Rectal smooth muscle tissue (tissue), 1 donor: ENCODE results near the gene SLC6A5.

Source experiments
- H3K27ac ChIP-seq: one replicate; pipeline ENCODE4 v1.7.0; 2013; ENCODE audit warnings: low read depth, low read length, inconsistent platforms
- H3K27me3 ChIP-seq: one replicate; pipeline ENCODE4 v1.7.0; 2013; ENCODE audit warnings: low read length; ENCODE audit not compliant: control insufficient read depth, insufficient read depth
- H3K36me3 ChIP-seq: one replicate; pipeline ENCODE4 v1.7.0; 2013; ENCODE audit warnings: low read length; ENCODE audit not compliant: control insufficient read depth, insufficient read depth
- H3K4me1 ChIP-seq: one replicate; pipeline ENCODE4 v1.7.0; 2013; ENCODE audit warnings: low read length; ENCODE audit not compliant: control insufficient read depth, insufficient read depth
- H3K4me3 ChIP-seq: one replicate; pipeline ENCODE4 v1.7.0; 2013; ENCODE audit warnings: low read length
- H3K9ac ChIP-seq: one replicate; pipeline ENCODE4 v1.7.0; 2013; ENCODE audit warnings: low read length

Gene SLC6A5

GRCh38 chr11:20617346-20618005, 18.1 kb downstream of the SLC6A5 start:
- H3K27me3 ChIP-seq = no peaks in the 10 kb centered on the region
- H3K4me3 ChIP-seq = no peak overlapping the region
- H3K27ac ChIP-seq = no peak overlapping the region
- H3K9ac ChIP-seq = no peak overlapping the region
- no peaks in the 10 kb centered on the region for H3K4me1 ChIP-seq
- H3K36me3 ChIP-seq = no peaks in the 10 kb centered on the region

- no peaks in the 10 kb centered on the region for H3K4me1 ChIP-seq
- no peak overlapping the region for H3K9ac ChIP-seq
- H3K36me3 ChIP-seq = no peaks in the 10 kb centered on the region
- H3K27ac ChIP-seq = no peak overlapping the region
- H3K27me3 ChIP-seq = no peaks in the 10 kb centered on the region
- no peak overlapping the region for H3K4me3 ChIP-seq
These were observed 18.7 kb downstream of the SLC6A5 start for GRCh38 chr11:20618083-20618482.

- H3K9ac ChIP-seq = no peak overlapping the region
- H3K36me3 ChIP-seq = no peaks in the 10 kb centered on the region
- no peaks in the 10 kb centered on the region for H3K27me3 ChIP-seq
- no peak overlapping the region for H3K4me3 ChIP-seq
- no peak overlapping the region for H3K27ac ChIP-seq
- H3K4me1 ChIP-seq = no peaks in the 10 kb centered on the region
These were observed 21.6 kb downstream of the SLC6A5 start for GRCh38 chr11:20620988-20621387.

- no peak overlapping the region for H3K27ac ChIP-seq
- H3K4me1 ChIP-seq = no peaks in the 10 kb centered on the region
- no peaks in the 10 kb centered on the region for H3K27me3 ChIP-seq
- no peak overlapping the region for H3K9ac ChIP-seq
- no peak overlapping the region for H3K4me3 ChIP-seq
- H3K36me3 ChIP-seq = no peaks in the 10 kb centered on the region
These were observed 22.3 kb downstream of the SLC6A5 start for GRCh38 chr11:20621679-20622078.

- Histone ChIP-seq H3K27ac (no peak overlapping the region), H3K27me3 (no peaks in the 10 kb centered on the region)
These were observed 23.8 kb downstream of the SLC6A5 start for GRCh38 chr11:20623252-20623651.

GRCh38 chr11:20626279-20626678, 26.9 kb downstream of the SLC6A5 start:
- Histone ChIP-seq H3K36me3 (no peaks in the 10 kb centered on the region), H3K4me3 (no peak overlapping the region), H3K27me3 (no peaks in the 10 kb centered on the region), H3K9ac (no peak overlapping the region), H3K27ac (no peak overlapping the region), H3K4me1 (no peaks in the 10 kb centered on the region)

More at GRCh38 chr11:20623252-20623651, 23.8 kb downstream of the SLC6A5 start:
- H3K36me3 ChIP-seq = no peaks in the 10 kb centered on the region
- no peak overlapping the region for H3K4me3 ChIP-seq
- H3K4me1 ChIP-seq = no peaks in the 10 kb centered on the region
- no peak overlapping the region for H3K9ac ChIP-seq

- H3K4me3 ChIP-seq = no peak overlapping the region
- no peak overlapping the region for H3K27ac ChIP-seq
- no peaks in the 10 kb centered on the region for H3K27me3 ChIP-seq
- no peaks in the 10 kb centered on the region for H3K4me1 ChIP-seq
- no peaks in the 10 kb centered on the region for H3K36me3 ChIP-seq
- no peak overlapping the region for H3K9ac ChIP-seq
These were observed 27.6 kb downstream of the SLC6A5 start for GRCh38 chr11:20627026-20627425.

- H3K27ac ChIP-seq = no peak overlapping the region
- H3K36me3 ChIP-seq = no peaks in the 10 kb centered on the region
- no peak overlapping the region for H3K4me3 ChIP-seq
- no peak overlapping the region for H3K9ac ChIP-seq
- H3K27me3 ChIP-seq = no peaks in the 10 kb centered on the region
- H3K4me1 ChIP-seq = no peaks in the 10 kb centered on the region
These were observed 28.3 kb downstream of the SLC6A5 start for GRCh38 chr11:20627701-20628100.

GRCh38 chr11:20631519-20632168, 32.2 kb downstream of the SLC6A5 start:
- Histone ChIP-seq H3K4me1 (no peaks in the 10 kb centered on the region), H3K27ac (no peak overlapping the region), H3K36me3 (no peaks in the 10 kb centered on the region), H3K4me3 (no peak overlapping the region), H3K9ac (no peak overlapping the region), H3K27me3 (no peaks in the 10 kb centered on the region)

- Histone ChIP-seq H3K36me3 (no peaks in the 10 kb centered on the region), H3K27ac (no peak overlapping the region), H3K4me1 (no peaks in the 10 kb centered on the region), H3K27me3 (no peaks in the 10 kb centered on the region), H3K4me3 (no peak overlapping the region), H3K9ac (no peak overlapping the region)
These were observed 32.7 kb downstream of the SLC6A5 start for GRCh38 chr11:20632169-20632532.

GRCh38 chr11:20634044-20634443, 34.6 kb downstream of the SLC6A5 start:
- no peaks in the 10 kb centered on the region for H3K27me3 ChIP-seq
- no peak overlapping the region for H3K9ac ChIP-seq
- no peak overlapping the region for H3K27ac ChIP-seq
- no peak overlapping the region for H3K4me3 ChIP-seq
- no peaks in the 10 kb centered on the region for H3K36me3 ChIP-seq
- H3K4me1 ChIP-seq = no peaks in the 10 kb centered on the region

- Histone ChIP-seq H3K36me3 (no peaks in the 10 kb centered on the region), H3K27ac (no peak overlapping the region), H3K9ac (no peak overlapping the region), H3K27me3 (no peaks in the 10 kb centered on the region), H3K4me3 (no peak overlapping the region), H3K4me1 (no peaks in the 10 kb centered on the region)
These were observed 35.4 kb downstream of the SLC6A5 start for GRCh38 chr11:20634781-20635180.

GRCh38 chr11:20638074-20638473, 38.7 kb downstream of the SLC6A5 start:
- no peaks in the 10 kb centered on the region for H3K27me3 ChIP-seq
- no peak overlapping the region for H3K27ac ChIP-seq
- H3K36me3 ChIP-seq = no peaks in the 10 kb centered on the region
- no peaks in the 10 kb centered on the region for H3K4me1 ChIP-seq
- no peak overlapping the region for H3K4me3 ChIP-seq
- H3K9ac ChIP-seq = no peak overlapping the region
